Measurements from ENCODE around the gene GPHN. TPM values are rescaled to one million over a fixed set of nuclear protein-coding genes. Genes with fewer than 3 reads are reported as not detected.
"Not testable (repeated sequence)": the region's sequence is repeated elsewhere in the genome, so short reads cannot be mapped to it uniquely, and the experiment has no call there.

GPHN gene
- total RNA-seq, 1 donor from 2014 or later, result 12.9 TPM

DNA sequence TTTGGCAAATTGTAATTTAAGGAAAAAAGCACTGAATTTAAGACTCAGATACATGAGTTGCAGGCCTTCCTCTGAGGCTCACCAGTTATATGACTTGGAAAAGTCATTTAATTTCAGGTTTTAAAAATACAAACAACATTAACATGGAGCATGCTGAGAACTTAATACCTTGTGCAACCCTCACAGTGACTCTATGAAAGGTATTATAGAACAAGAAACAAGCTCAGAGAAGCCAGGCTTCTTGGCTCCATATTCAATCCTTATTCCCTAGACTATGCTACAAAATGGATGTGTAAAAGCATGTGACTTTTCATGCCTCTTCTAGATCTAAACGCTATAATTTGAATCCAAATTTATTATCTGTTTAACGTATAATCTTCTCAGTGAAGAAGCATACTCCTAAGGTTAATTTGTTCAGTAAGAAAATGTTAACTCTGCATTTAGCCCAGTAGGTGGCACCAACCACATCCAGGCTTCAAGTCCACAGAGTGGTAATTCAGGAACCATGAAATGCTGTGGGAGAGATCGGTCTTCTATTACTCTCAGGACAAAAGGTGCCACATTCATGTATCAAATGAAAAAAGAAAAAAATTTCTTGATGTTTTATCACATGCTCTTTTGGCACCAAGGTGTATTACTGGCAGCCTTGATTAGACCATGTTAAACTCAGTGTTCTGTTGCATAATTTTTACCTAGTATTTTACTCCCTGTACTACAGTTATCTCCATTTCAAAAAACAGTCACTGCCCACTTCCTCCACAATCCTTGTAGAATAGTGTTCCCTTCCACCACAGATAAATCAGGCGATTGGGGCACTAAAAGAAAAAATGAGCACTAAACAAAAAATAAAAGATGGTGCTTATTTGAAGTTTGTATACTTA, 12.5 kb upstream of the GPHN start:
- Histone ChIP-seq H3K36me3 (ENCODE audit: control insufficient read depth, insufficient read depth, low read length) (no peaks in the 10 kb centered on the region), H3K27me3 (ENCODE audit: control insufficient read depth, insufficient read depth, low read length) (no peaks in the 10 kb centered on the region), H3K4me3 (ENCODE audit: low read depth, low read length) (no peak overlapping the region)
- DNase-seq (ENCODE audit: low read depth), result peak; percentile 54
- TF ChIP-seq, protein P1, sequence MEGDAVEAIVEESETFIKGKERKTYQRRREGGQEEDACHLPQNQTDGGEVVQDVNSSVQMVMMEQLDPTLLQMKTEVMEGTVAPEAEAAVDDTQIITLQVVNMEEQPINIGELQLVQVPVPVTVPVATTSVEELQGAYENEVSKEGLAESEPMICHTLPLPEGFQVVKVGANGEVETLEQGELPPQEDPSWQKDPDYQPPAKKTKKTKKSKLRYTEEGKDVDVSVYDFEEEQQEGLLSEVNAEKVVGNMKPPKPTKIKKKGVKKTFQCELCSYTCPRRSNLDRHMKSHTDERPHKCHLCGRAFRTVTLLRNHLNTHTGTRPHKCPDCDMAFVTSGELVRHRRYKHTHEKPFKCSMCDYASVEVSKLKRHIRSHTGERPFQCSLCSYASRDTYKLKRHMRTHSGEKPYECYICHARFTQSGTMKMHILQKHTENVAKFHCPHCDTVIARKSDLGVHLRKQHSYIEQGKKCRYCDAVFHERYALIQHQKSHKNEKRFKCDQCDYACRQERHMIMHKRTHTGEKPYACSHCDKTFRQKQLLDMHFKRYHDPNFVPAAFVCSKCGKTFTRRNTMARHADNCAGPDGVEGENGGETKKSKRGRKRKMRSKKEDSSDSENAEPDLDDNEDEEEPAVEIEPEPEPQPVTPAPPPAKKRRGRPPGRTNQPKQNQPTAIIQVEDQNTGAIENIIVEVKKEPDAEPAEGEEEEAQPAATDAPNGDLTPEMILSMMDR (IDR thresholded peaks at IDR 0.05; ENCODE audit: insufficient read depth, low read length, poor library complexity, severe bottlenecking), result peak; percentile 84

GRCh38 chr14:66496188-66496807, 11.6 kb upstream of the GPHN start:
- no peak overlapping the region for H3K4me3 ChIP-seq (ENCODE audit: low read depth, low read length)
- H3K36me3 ChIP-seq (ENCODE audit: control insufficient read depth, insufficient read depth, low read length), result no peaks in the 10 kb centered on the region
- TF ChIP-seq, protein P1 (IDR thresholded peaks at IDR 0.05; ENCODE audit: insufficient read depth, low read length, poor library complexity, severe bottlenecking), result no peak
- no peaks in the 10 kb centered on the region for H3K27me3 ChIP-seq (ENCODE audit: control insufficient read depth, insufficient read depth, low read length)
- DNase-seq (ENCODE audit: low read depth), result no peak

- no peaks in the 10 kb centered on the region for H3K27me3 ChIP-seq (ENCODE audit: control insufficient read depth, insufficient read depth, low read length)
- no peak overlapping the region for H3K4me3 ChIP-seq (ENCODE audit: low read depth, low read length)
- TF ChIP-seq, protein P1 (IDR thresholded peaks at IDR 0.05; ENCODE audit: insufficient read depth, low read length, poor library complexity, severe bottlenecking), result no peak
- DNase-seq (ENCODE audit: low read depth), result no peak
- H3K36me3 ChIP-seq (ENCODE audit: control insufficient read depth, insufficient read depth, low read length), result no peaks in the 10 kb centered on the region
Observed at GRCh38 chr14:66496911-66497310, 11.0 kb upstream of the GPHN start.

- Histone ChIP-seq H3K27me3 (ENCODE audit: control insufficient read depth, insufficient read depth, low read length) (no peaks in the 10 kb centered on the region), H3K36me3 (ENCODE audit: control insufficient read depth, insufficient read depth, low read length) (no peaks in the 10 kb centered on the region), H3K4me3 (ENCODE audit: low read depth, low read length) (no peak overlapping the region)
- TF ChIP-seq, protein P1 (IDR thresholded peaks at IDR 0.05; ENCODE audit: insufficient read depth, low read length, poor library complexity, severe bottlenecking), result no peak
- DNase-seq (ENCODE audit: low read depth), result no peak
Observed at GRCh38 chr14:66498311-66498710, 9.6 kb upstream of the GPHN start.

GRCh38 chr14:66501592-66501991, 6.4 kb upstream of the GPHN start:
- Histone ChIP-seq H3K27me3 (ENCODE audit: control insufficient read depth, insufficient read depth, low read length) (no peaks in the 10 kb centered on the region), H3K4me3 (ENCODE audit: low read depth, low read length) (no peak overlapping the region), H3K36me3 (ENCODE audit: control insufficient read depth, insufficient read depth, low read length) (no peaks in the 10 kb centered on the region)
- no peak for DNase-seq (ENCODE audit: low read depth)
- TF ChIP-seq, protein P1 (IDR thresholded peaks at IDR 0.05; ENCODE audit: insufficient read depth, low read length, poor library complexity, severe bottlenecking), result no peak

DNA sequence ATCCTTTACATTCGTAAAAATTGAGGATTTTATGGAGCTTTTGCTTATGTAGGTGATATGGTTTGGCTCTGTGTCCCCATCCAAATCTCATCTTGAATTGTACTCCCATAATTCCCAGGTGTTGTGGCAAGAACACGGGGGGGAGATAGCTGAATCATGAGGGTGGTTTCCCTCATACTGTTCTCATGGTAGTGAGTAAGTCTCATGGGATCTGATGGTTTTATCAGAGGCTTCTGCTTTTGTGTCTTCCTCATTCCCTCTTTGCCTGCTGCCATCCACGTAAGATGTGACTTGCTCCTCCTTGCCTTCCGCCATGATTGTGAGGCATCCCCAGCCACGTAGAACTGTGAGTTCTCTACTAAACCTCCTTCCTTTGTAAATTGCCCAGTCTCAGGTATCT, 5.1 kb upstream of the GPHN start:
- not testable (repeated sequence) for DNase-seq (ENCODE audit: low read depth); H3K36me3 ChIP-seq (ENCODE audit: control insufficient read depth, insufficient read depth, low read length); H3K27me3 ChIP-seq (ENCODE audit: control insufficient read depth, insufficient read depth, low read length); H3K4me3 ChIP-seq (ENCODE audit: low read depth, low read length)

Data from kidney epithelial cell (primary cell).